Uterus (tissue), 4 donors: ENCODE results near the gene CLDN20. TPM values are rescaled to one million over a fixed set of nuclear protein-coding genes. Genes with fewer than 3 reads are reported as not detected.

Source experiments
- DNase-seq, 2 donors: peaks; one replicate each; pipeline ENCODE4 v3.0.0-alpha.2; 2019 to 2020
- H3K27ac ChIP-seq, 2 donors: fragments of 200-600 bp; sonication (generic); 1 replicate in 1 of 2; 2 replicates in 1 of 2; pipeline ENCODE4 v1.5.1; 2016 to 2018
- H3K27me3 ChIP-seq, 2 donors: fragments of 200-600 bp; sonication (generic); one replicate each; pipeline ENCODE4 v1.5.1; 2018 to 2019; ENCODE audit warnings: control low read depth in 1 of 2
- H3K36me3 ChIP-seq, 2 donors: fragments of 200-600 bp; sonication (generic); one replicate each; pipeline ENCODE4 v1.5.1; 2019; ENCODE audit warnings: control low read depth in 1 of 2
- H3K4me1 ChIP-seq, 2 donors: fragments of 200-600 bp; sonication (generic); one replicate each; pipeline ENCODE4 v1.5.1; 2018 to 2019; ENCODE audit warnings: control low read depth in 1 of 2
- H3K4me3 ChIP-seq, 2 donors: fragments of 200-600 bp; sonication (generic); 1 replicate in 1 of 2; 2 replicates in 1 of 2; pipeline ENCODE4 v1.5.1; 2018 to 2019; ENCODE audit warnings: mild to moderate bottlenecking in 1 of 2
- H3K9me3 ChIP-seq, 2 donors: fragments of 200-600 bp; sonication (generic); one replicate each; pipeline ENCODE4 v1.5.1; 2019; ENCODE audit warnings: control low read depth in 1 of 2
- CTCF ChIP-seq, 4 experiments: fragments of 200-600 bp in 2 of 4; fragments of 450-650 bp in 2 of 4; sonication (generic) in 2 of 4; IDR thresholded peaks; one replicate each; pipeline ENCODE4 v1.5.1; 2016 to 2019; ENCODE audit warnings: antibody characterized with exemption in 4 of 4, mild to moderate bottlenecking in 2 of 4, moderate library complexity in 1 of 4
- POLR2A ChIP-seq, 2 donors: fragments of 450-650 bp; IDR thresholded peaks; one replicate each; pipeline ENCODE4 v1.6.1; 2016; ENCODE audit warnings: antibody characterized with exemption in 2 of 2, mild to moderate bottlenecking in 1 of 2, moderate library complexity in 1 of 2
- intact Hi-C: fragments of 100-400 bp; cut with DNase I; formaldehyde crosslinking; loops from one replicate; pipeline ENCODE4 v1.15.1; 2023; ENCODE audit warnings: low total_unique reads
- total RNA-seq, 4 donors: library from RNA; depleted of rRNA in 3 of 4; stranded (reverse); fragments of >200 nt in 3 of 4; gene quantifications; one replicate each; pipeline versions ENCODE4 v1.1.0 to v1.2.4, GENCODE V29; 2014 to 2023
- donor health status: DM: yes; HTN: yes; CAD: no.

CLDN20 gene
- total RNA-seq, 4 donors from 2014 or later: 1.5 TPM; not detected in 3

- no peak for DNase-seq
- Histone ChIP-seq H3K4me1 (peaks cover 11 to 12% of the 10 kb centered on the region in 2 donors), H3K4me3 (no peak overlapping the region), H3K9me3 (no peaks in the 10 kb centered on the region), H3K36me3 (no peaks in the 10 kb centered on the region), H3K27ac (peak overlapping the region; percentile 47 to 81), H3K27me3 (no peaks in the 10 kb centered on the region)
- no peak for TF ChIP-seq POLR2A (IDR thresholded peaks at IDR 0.05)
- no peak for TF ChIP-seq CTCF (IDR thresholded peaks at IDR 0.05)
- intact Hi-C loops: no loop called here
Measured at GRCh38 chr6:155274106-155274505, 10.3 kb downstream of the CLDN20 start.

GRCh38 chr6:155274533-155274932 lies 10.7 kb downstream of the CLDN20 start:
- peaks cover 11 to 12% of the 10 kb centered on the region in 2 donors for H3K4me1 ChIP-seq
- no peak overlapping the region for H3K4me3 ChIP-seq
- DNase-seq: no peak
- intact Hi-C loops: no loop called here
- no peaks in the 10 kb centered on the region for H3K36me3 ChIP-seq
- TF ChIP-seq POLR2A (IDR thresholded peaks at IDR 0.05) (no peak), CTCF (IDR thresholded peaks at IDR 0.05) (no peak)
- H3K27ac ChIP-seq: peak overlapping the region; percentile 47 to 81
- H3K27me3 ChIP-seq: no peaks in the 10 kb centered on the region
- no peaks in the 10 kb centered on the region for H3K9me3 ChIP-seq

- intact Hi-C loops: no loop called here
- peaks cover 11 to 12% of the 10 kb centered on the region in 2 donors for H3K4me1 ChIP-seq
Measured at GRCh38 chr6:155275808-155276480, 12.1 kb downstream of the CLDN20 start.

GRCh38 chr6:155276638-155277037 lies 12.8 kb downstream of the CLDN20 start:
- peaks cover 11 to 12% of the 10 kb centered on the region in 2 donors for H3K4me1 ChIP-seq
- intact Hi-C loops: no loop called here
- TF ChIP-seq POLR2A (IDR thresholded peaks at IDR 0.05) (no peak), CTCF (IDR thresholded peaks at IDR 0.05) (no peak)

More at GRCh38 chr6:155275808-155276480, 12.1 kb downstream of the CLDN20 start:
- Histone ChIP-seq H3K36me3 (no peaks in the 10 kb centered on the region), H3K4me3 (no peak overlapping the region), H3K27ac (peak overlapping the region; percentile 23 to 51), H3K27me3 (no peaks in the 10 kb centered on the region), H3K9me3 (no peaks in the 10 kb centered on the region)
- TF ChIP-seq POLR2A (IDR thresholded peaks at IDR 0.05) (no peak), CTCF (IDR thresholded peaks at IDR 0.05) (no peak)
- no peak for DNase-seq

GRCh38 chr6:155278319-155279049 lies 14.7 kb downstream of the CLDN20 start:
- Histone ChIP-seq H3K4me1 (peaks cover 0 to 2% of the 10 kb centered on the region in 2 donors), H3K27ac (no peak overlapping the region), H3K36me3 (no peaks in the 10 kb centered on the region), H3K9me3 (no peaks in the 10 kb centered on the region), H3K4me3 (no peak overlapping the region), H3K27me3 (no peaks in the 10 kb centered on the region)
- intact Hi-C loops: no loop called here
- no peak for DNase-seq
- TF ChIP-seq CTCF (IDR thresholded peaks at IDR 0.05) (no peak), POLR2A (IDR thresholded peaks at IDR 0.05) (no peak)

More at GRCh38 chr6:155276638-155277037, 12.8 kb downstream of the CLDN20 start:
- peak overlapping the region; percentile 23 to 51 for H3K27ac ChIP-seq
- no peaks in the 10 kb centered on the region for H3K27me3 ChIP-seq
- DNase-seq: no peak
- no peaks in the 10 kb centered on the region for H3K36me3 ChIP-seq
- no peak overlapping the region for H3K4me3 ChIP-seq
- H3K9me3 ChIP-seq: no peaks in the 10 kb centered on the region
